ENCODE measurements around the gene PIP4K2C.
"Not testable (repeated sequence)": the region's sequence is repeated elsewhere in the genome, so short reads cannot be mapped to it uniquely, and the experiment has no call there.

The PIP4K2C gene

GRCh38 chr12:57560516-57560915, 30.5 kb upstream of the PIP4K2C start:
- no peak for DNase-seq (ENCODE audit: low read depth)

GRCh38 chr12:57561117-57561516, 29.9 kb upstream of the PIP4K2C start:
- DNase-seq (ENCODE audit: low read depth) = peak; percentile 49

- no peak for DNase-seq (ENCODE audit: low read depth)
Observed at GRCh38 chr12:57563358-57563757, 27.6 kb upstream of the PIP4K2C start.

- DNase-seq (ENCODE audit: low read depth) = no peak
Observed at GRCh38 chr12:57564178-57564740, 26.7 kb upstream of the PIP4K2C start.

- DNase-seq (ENCODE audit: low read depth) = no peak
Observed at GRCh38 chr12:57568838-57569237, 22.2 kb upstream of the PIP4K2C start.

GRCh38 chr12:57569858-57570257, 21.1 kb upstream of the PIP4K2C start:
- no peak for DNase-seq (ENCODE audit: low read depth)

- not testable (repeated sequence) for DNase-seq (ENCODE audit: low read depth)
Observed at GRCh38 chr12:57570438-57570837, 20.6 kb upstream of the PIP4K2C start.

GRCh38 chr12:57571926-57572762, 18.8 kb upstream of the PIP4K2C start:
- no peak for DNase-seq (ENCODE audit: low read depth)

GRCh38 chr12:57574795-57575194, 16.2 kb upstream of the PIP4K2C start:
- DNase-seq (ENCODE audit: low read depth) = no peak

GRCh38 chr12:57575771-57576612, 15.0 kb upstream of the PIP4K2C start:
- DNase-seq (ENCODE audit: low read depth) = no peak

- DNase-seq (ENCODE audit: low read depth) = peak; percentile 40
Observed at GRCh38 chr12:57576613-57577160, 14.3 kb upstream of the PIP4K2C start.

- DNase-seq (ENCODE audit: low read depth) = no peak
Observed at GRCh38 chr12:57577981-57578758, 12.8 kb upstream of the PIP4K2C start.

- peak; percentile 34 for DNase-seq (ENCODE audit: low read depth)
Observed at GRCh38 chr12:57579011-57579410, 12.0 kb upstream of the PIP4K2C start.

- no peak for DNase-seq (ENCODE audit: low read depth)
Observed at GRCh38 chr12:57579677-57580465, 11.1 kb upstream of the PIP4K2C start.

- DNase-seq (ENCODE audit: low read depth) = no peak
Observed at GRCh38 chr12:57580466-57580795, 10.6 kb upstream of the PIP4K2C start.

- no peak for DNase-seq (ENCODE audit: low read depth)
Observed at GRCh38 chr12:57581802-57582201, 9.2 kb upstream of the PIP4K2C start.

- no peak for DNase-seq (ENCODE audit: low read depth)
Observed at GRCh38 chr12:57582440-57582839, 8.6 kb upstream of the PIP4K2C start.

GRCh38 chr12:57583008-57583831, 7.8 kb upstream of the PIP4K2C start:
- peak; percentile 81 for DNase-seq (ENCODE audit: low read depth)

GRCh38 chr12:57584050-57584449, 6.9 kb upstream of the PIP4K2C start:
- no peak for DNase-seq (ENCODE audit: low read depth)

- no peak for DNase-seq (ENCODE audit: low read depth)
Observed at GRCh38 chr12:57584690-57585089, 6.3 kb upstream of the PIP4K2C start.

Data from EH (cell line).